NCI-H187 treated with DMSO at 0.1 percent for 48 hours (cell line): ENCODE measurements around the gene ANXA8.
"Not testable (repeated sequence)": the region's sequence is repeated elsewhere in the genome, so short reads cannot be mapped to it uniquely, and the experiment has no call there.

ENCODE experiments used
- DNase-seq: peaks from one replicate; lab custom pipeline; 2025; lab: John Stamatoyannopoulos, UW

Gene ANXA8

DNA sequence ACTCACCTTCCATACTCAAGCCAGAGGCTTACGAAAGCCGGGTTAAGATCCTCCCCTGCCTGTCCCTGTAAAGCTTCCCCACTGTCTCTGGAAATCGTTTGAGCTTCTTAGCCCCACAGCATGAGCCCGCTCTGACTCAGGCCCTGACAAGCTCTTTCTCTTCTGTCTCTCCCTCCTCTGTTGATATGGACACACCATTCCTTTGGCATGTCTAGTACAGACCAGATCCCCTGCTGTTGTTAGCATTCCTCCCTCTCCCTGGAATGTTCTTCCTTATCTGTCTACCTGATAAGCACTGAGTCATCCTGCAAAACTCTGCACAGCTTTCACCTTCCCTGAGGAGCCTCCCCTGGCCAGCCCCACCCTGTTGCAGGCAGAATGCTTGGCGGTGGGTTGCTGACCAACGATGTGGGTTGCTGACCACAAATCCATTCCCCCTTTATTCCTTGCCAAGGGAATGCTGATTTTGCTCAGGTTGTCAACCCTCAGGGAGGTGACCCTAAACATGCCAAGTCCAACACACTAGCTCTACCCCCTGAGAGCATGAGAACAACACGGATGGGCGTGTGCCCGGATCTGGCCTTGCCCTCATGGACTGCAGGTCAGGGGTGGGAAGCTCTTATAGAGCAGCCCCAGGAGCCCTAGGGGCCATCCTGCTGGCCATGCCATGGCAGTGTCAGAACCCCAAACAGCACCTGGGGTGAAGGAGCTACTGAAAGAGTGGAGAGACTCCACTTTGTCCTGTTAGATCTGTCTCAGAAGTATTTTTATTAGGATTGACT lies 21.1 kb downstream of the ANXA8 start:
- not testable (repeated sequence) for DNase-seq

GRCh38 chr10:47461261-47461687 lies 22.6 kb downstream of the ANXA8 start:
- DNase-seq = not testable (repeated sequence)

GRCh38 chr10:47458466-47459154 lies 25.3 kb downstream of the ANXA8 start:
- no peak for DNase-seq

DNA sequence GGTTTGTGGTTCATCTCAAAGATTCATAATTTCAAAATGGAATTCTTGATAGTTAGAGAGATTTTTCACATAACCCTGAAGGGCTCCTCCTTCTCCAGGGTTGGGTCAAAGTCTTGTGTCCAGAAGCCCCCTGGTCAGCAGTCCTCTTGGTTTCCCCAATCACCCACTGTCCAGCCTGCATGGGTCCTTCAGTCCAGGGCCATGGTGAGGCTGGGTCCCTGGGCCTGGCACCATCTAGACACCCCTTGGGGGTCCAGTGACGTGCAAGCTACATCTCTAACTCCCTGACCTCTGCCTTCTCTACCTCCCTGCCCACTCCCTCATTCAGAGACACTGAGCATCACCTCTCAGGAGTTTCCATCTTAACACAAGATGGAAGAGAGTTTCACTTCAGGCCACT lies 26.1 kb downstream of the ANXA8 start:
- no peak for DNase-seq

- no peak for DNase-seq
These were observed 26.4 kb downstream of the ANXA8 start for GRCh38 chr10:47457528-47457820.

DNA sequence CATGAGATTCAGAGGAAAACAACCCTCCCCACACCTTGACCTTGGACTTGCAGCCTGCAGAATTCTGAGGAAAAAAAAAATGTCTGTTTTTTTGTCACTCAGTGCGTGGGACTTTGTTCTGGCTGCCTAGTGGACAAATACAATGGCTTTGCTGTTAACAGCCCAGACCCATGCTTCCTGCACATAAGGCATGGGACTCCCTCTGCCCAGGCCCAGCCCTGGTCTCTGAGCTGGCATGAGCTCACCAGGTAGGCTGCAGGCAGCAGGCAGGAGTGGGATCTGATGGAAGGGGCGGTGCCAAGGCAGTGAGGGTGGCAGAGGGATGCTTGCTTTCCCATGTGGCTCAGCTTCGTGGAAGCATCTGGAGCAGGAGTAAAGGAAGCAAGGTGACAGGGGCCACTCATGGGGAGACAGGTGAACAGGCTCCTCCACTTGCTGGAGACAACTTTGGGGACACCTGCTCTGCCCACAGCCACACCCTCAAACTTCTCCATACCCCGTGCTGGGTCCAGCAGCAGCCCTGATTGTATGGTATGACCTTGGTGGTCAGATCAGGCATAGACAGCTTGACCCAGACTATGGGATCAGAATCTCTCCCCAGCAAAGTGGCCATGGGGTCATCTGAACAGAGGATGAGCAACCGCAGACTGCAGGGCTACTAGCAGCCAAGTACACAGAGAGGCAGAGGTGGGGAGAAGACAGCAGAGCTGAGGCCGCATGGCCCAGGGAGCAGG lies 27.0 kb downstream of the ANXA8 start:
- DNase-seq = no peak

- DNase-seq = no peak
These were observed 27.7 kb downstream of the ANXA8 start for GRCh38 chr10:47456079-47456785.

DNA sequence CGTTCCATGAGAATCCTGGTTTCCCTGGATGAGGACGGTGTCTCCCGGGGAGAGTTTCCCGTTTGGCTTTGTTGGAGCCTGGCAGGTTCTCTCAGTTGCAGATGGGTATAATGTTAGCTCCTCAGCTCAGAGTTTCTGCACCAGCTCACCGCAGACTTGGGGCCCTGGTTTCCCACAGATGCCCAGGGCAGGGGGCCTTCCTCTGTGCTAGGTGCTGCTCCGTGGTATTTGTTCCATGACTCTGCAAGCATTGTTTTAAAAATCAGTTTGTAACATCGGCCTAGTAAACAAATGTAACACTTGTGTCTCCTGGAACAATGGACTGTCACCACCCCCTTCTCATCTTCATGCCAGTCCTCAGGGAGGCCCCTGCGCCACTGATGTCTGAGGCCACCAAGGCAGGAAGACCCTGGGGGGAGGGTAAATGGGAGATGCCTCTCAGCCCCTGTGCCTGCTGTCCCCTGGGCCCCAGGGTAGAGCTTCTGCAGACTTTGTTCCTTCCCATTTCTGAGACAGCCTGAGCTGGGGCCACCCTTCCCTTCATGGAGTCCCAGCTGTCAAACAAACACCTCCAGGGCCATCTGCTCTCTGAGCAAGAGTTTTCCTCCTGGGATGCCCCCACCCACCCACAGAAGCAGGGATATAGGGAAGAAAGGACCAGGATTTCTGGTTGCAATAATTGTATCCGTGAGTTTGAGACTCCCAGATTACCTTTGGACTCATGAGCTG lies 28.4 kb downstream of the ANXA8 start:
- not testable (repeated sequence) for DNase-seq

DNA sequence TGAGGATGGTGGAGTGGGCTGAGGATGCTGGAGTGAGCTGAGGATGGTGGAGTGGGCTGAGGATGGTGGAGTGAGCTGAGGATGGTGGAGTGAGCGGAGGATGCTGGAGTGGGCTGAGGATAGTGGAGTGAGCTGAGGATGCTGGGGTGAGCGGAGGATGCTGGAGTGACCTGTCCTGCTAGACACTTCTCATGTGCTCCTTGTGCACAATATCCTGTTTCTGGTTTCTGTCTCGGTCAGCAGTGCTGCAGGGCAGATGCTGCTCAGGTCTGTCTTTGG lies 29.2 kb downstream of the ANXA8 start:
- no peak for DNase-seq

GRCh38 chr10:47454008-47454779 lies 29.7 kb downstream of the ANXA8 start:
- no peak for DNase-seq

GRCh38 chr10:47453141-47454007 lies 30.5 kb downstream of the ANXA8 start:
- no peak for DNase-seq

GRCh38 chr10:47452495-47453140 lies 31.3 kb downstream of the ANXA8 start:
- DNase-seq = no peak

DNA sequence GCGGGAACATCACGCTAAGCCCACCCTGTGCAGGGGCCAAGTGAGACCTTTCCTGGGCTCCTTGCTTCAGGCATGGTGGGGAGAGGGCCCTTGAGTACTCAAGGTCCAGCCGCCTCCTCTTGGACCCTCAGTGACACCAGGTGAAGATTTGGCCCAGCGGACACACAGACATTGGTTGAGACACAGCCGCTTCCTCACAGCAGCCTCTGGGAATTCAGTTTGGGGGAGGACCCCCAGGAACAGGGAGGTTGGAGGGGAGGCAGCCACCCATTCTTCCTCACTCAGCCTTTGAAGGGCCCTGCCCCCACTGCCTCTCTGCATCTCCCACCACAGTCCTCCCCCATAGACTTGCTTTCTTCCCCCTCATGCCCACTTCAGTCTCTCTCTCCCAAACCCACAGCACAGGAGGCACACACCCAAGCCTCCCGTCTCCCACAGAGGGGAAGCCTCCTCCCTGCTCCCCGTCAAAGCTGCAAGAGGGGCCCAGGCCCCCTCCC lies 31.9 kb downstream of the ANXA8 start:
- DNase-seq = no peak

DNA sequence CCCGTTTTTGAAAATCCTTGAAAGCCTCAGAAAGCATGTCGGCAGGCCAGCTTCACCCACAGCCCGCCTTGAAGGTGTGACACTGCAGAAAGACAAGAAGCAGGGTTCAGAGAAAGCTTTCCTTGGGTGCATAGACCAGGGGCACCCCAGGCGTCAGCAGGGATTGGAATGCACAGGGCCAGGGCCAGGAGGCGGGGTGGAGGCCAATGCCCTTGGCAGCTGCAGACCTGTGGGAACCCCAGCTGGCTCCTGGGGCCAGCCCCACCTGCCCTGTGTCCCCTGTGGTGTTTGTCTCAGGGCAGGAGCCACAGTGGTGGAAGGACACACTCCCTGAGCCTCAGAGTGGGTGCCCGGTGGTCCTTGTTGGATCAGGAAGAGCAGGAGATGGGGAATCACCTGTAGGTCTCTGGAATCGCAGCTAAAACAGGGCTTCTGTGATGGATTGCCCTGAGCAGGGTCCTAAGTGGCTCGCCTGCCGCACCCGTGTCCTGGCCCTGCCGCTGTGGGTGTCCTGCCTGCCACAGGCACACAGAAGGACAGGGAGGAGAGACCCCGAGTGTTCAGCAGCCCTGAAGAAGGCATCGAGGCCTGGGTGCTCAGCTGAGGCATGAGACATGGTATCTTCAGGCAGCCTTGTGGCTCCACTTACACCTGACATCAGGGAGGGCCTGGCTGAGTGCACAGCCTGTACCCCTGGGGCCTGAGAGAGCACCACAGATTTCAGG lies 32.5 kb downstream of the ANXA8 start:
- DNase-seq = no peak

- no peak for DNase-seq
These were observed 33.5 kb downstream of the ANXA8 start for GRCh38 chr10:47450442-47450841.

DNA sequence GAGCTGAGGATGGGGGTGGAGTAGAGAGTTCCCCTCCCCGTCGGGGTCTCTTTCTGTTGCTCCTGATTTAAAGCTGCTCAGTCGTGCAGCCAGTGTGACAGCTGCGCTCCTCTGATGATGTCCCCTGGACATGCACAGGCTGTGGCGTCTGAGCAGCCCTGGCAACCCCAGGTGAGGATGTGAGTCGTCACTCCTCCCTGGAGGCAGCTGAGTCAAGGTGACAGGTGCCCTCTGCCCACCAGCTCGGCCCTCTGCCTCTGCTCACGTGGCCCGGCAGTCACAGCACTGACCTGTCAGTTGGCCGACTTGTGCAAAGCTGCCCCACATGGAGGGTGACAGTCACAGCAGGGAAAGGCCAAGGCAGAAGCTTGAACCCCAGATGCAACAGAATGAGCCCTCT lies 33.9 kb downstream of the ANXA8 start:
- no peak for DNase-seq

GRCh38 chr10:47449102-47449978 lies 34.6 kb downstream of the ANXA8 start:
- no peak for DNase-seq

- no peak for DNase-seq
These were observed 36.2 kb downstream of the ANXA8 start for GRCh38 chr10:47447705-47448104.
